HCT116 (cell line): ENCODE results near the gene PLSCR4. TPM values are rescaled to one million over a fixed set of nuclear protein-coding genes. Genes with fewer than 3 reads are reported as not detected.

Experiments
- total RNA-seq: library from RNA; stranded (reverse); gene quantifications from one replicate; pipeline ENCODE4 v1.2.1, GENCODE V29; 2021; ENCODE audit not compliant: unreplicated experiment

PLSCR4 gene
- total RNA-seq, 1 experiment from 2014 or later = 4.1 TPM

Other genes starting within 250 kb of the PLSCR4 start
- gene PLOD2, start 89.9 kb downstream of the PLSCR4 start, total RNA-seq = 25.8 TPM
- gene PLSCR2, start 218.5 kb upstream of the PLSCR4 start, total RNA-seq = not detected